Activated CD4-positive, alpha-beta T cell treated with anti-CD3 and anti-CD28 coated beads for 4 hours (primary cell): Measurements from ENCODE around the gene NIPSNAP2.
"Not testable (repeated sequence)": the region's sequence is repeated elsewhere in the genome, so short reads cannot be mapped to it uniquely, and the experiment has no call there.

Source experiments
- DNase-seq, 2 donors: peaks; one replicate each; pipeline ENCODE4 v3.0.0-alpha.2; 2020

Gene NIPSNAP2

DNA sequence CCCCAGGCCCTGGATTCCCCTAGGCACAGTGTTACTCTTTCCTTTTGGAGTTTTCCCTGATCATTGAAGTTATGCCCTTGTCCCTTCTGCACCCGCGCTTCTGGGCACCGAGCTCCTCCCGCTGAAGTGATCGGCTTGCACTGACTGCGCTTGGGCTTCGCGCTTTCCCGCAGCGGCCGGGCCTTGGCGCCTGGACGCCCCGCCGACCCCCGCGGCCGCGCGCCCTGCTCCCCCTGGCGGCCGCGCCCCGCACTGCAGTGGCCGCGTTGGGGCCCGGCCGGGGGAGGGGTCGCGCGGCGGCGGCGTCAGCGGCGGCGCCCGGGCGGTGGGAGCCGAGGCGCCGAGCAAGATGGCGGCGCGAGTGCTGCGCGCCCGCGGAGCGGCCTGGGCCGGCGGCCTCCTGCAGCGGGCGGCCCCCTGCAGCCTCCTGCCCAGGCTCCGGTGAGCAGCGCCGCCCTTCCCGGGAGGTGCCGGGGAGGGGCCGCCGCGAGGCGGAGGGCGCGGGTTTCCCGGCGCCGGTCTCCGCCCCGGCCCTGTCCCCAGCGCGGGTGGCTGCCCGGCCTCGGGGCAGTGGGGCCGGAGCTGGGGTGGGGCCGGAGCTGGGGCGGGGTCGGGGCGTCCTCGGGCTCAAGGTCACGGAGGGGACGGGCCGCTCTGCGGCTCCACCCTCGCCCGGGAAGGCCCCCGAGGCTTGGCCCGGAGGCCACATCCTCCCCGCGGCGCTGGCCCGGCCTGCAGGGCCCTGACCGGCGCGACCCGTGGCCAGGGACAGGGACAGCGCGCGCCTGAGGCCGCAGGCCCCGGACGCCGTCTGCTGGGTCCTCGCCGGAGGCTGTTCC, at the start of gene NIPSNAP2:
NIPSNAP2 (plus strand) TSS at position 325 of the 839 bp plus-strand sequence; CDS start at position 350, 25 bp downstream.
- peak; percentile 52 for DNase-seq

DNA sequence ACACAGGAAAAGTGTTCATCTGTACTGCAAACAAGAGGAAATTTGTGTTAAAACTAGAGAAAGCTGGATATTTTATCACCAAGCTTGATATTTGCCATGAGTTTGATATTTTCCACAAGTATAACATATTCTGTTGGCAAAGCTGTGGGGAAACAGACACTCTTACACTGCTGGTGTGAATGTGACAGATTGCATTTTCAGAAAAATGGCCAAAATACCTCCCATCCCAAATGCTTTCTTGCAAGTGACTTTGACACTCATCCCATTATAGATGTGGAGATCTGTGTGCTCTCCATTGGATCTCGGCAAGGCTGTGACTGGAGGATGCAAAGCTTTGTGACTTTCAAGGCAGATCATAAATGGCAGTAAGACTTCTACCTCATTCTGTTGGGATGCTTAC, 46.6 kb upstream of the NIPSNAP2 start:
- DNase-seq = no peak

DNA sequence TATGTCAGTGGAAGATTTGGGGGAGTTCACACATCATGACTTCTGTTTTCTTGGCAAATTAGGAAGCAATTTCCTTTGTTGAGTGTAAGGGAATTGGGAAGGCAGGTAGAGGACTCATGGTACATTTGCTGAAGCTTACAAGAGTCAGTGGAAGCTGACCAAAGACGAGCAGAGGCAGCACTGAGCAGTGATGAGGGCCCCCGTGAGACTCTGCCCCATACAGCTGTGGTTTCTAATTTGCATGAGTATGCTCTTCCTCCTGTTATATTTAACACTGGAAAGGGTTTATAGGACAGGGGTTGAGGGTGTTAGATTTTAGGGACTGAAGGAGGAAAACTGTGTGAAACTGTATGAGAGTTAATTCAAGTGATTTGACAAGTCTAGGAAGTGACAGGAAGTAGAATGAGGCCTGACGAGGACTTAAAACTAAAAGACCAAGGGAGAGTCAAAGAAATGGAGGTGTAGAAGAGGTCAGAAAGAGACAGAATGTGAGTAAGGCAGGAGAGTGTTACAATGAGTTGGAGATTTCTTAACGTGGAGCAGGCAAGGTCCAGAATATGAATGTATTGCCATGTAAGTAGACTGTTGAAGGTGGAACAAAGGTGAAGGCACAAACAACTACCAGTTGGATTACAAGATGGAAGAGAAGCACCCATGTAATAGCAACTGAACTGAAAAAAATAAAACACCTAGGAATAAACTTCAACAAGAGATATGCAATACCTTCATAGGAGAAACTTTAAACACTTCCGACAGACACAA, 36.2 kb upstream of the NIPSNAP2 start:
- DNase-seq = no peak

DNA sequence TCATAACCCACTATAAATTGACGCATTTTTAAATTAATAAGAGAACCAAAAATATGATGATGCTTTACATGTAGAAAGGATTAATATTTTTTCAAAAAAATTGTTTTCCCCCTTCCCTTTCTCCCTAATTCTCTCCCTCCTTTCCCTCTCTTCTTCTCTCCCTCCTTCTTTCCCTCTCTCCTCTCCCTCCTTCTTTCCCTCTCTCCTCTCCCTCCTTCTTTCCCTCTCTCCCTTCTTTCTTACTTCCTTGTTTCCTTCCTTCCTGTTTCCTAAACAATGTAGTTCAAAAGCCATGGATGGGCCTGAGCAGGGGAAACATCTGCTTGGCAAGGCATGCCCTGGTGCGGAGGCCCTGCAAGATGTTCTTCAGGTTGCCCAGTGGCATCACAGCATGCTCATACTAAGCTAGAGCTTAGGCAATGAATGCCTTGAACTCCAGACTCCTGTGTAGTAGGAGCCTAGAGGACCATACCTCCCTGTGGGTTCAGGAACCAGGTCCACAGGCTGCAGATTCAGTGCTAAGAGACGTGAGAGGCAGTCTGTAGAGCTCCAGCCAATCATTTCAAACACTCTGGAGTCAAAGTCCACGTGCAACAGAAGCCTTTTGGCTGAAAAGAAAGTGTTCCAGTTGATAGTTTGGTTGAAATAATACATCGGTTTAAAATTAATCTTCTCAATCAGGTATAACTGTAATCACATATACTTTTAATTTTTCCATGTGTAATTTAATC, 32.8 kb upstream of the NIPSNAP2 start:
- DNase-seq = no peak

DNA sequence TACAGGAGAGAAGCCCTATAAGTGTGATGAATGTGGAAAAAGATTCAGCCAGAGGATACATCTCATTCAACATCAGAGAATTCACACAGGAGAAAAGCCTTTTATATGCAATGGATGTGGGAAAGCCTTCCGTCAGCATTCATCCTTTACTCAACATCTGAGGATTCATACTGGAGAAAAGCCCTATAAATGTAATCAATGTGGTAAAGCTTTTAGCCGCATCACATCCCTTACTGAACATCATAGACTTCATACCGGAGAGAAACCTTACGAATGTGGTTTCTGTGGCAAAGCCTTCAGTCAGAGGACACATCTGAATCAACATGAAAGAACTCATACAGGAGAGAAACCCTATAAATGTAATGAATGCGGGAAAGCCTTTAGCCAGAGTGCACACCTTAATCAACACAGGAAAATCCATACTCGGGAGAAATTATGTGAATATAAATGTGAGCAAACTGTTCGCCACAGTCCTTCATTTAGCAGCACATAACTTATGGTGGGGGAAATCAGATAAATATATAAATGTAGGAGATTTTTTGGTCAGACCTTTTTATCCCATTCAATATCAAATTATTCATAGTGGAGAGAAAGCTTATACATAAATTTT, 24.8 kb upstream of the NIPSNAP2 start:
- DNase-seq = no peak

DNA sequence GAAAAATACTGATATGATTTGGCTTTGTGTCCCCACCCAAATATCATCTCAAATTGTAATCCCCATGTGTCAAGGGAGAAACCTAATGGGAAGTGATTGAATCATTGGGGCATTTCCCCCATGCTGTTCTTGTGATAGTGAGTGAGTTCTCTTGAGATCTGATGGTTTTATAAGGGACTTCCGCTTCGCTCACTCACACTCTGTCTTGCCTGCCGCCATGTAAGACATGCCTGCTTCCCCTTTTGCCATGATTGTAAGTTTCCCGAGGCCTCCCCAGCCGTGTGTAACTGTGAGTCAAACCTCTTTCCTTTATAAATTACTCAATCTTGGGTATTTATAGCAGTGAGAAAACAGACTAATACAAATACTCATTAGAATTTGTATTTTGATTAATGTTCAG, 17.8 kb upstream of the NIPSNAP2 start:
- DNase-seq = no peak

DNA sequence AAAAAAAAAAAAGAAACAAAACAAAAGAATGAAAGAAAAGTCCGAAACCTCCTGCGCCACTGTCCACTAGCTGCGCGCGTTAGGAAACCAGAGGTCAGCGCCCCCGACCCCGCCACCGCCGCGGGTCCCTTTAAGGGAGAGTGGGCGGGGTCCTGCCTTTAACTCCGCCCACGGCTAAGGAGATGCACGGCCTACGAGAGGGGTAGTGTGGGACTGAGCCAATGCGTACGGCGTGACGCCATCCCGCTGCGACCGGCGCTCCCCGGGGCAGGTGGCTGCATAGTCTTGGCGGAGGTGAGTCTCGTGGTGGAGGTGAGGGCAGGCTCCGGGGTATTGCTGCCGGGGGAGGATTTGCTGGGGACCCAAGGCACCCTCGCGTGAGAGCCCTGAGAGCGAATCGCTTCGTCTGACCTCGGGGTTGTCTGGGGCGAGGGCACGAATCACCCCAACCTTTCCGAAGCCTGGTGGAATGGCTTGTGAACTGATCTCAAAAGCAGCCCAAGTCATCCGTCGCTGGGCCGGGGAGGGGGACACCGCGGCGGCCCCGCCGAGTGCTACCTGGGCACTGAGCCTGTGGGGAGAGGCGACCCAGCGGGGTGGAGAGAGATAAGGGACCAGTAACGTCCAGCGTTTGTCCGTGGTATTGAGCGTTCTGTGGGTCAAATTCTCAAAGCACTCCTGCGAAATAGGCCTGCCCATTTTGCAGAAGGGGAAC, 12.6 kb upstream of the NIPSNAP2 start, which contains the start of gene MRPS17:
MRPS17 (plus strand) TSS at position 241 of the 715 bp plus-strand sequence. CDS start 1,319 bp downstream, outside the sequence.
- DNase-seq = peak; percentile 91 to 92

DNA sequence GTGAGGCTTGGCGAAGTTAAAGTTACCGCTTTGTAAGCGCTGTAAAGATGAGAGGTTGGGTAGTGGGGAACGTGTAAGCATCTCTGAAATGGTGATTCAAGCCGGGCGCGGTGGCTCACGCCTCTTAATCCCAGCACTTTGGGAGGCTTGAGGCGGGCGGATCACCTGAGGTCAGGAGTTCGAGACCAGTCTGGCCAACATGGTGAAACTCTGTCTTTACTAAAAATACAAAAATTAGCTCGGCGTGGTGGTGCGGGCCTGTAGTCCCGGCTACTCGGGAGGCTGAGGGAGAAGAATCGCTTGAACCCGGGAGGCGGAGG, 12.1 kb upstream of the NIPSNAP2 start:
- DNase-seq = not testable (repeated sequence)

DNA sequence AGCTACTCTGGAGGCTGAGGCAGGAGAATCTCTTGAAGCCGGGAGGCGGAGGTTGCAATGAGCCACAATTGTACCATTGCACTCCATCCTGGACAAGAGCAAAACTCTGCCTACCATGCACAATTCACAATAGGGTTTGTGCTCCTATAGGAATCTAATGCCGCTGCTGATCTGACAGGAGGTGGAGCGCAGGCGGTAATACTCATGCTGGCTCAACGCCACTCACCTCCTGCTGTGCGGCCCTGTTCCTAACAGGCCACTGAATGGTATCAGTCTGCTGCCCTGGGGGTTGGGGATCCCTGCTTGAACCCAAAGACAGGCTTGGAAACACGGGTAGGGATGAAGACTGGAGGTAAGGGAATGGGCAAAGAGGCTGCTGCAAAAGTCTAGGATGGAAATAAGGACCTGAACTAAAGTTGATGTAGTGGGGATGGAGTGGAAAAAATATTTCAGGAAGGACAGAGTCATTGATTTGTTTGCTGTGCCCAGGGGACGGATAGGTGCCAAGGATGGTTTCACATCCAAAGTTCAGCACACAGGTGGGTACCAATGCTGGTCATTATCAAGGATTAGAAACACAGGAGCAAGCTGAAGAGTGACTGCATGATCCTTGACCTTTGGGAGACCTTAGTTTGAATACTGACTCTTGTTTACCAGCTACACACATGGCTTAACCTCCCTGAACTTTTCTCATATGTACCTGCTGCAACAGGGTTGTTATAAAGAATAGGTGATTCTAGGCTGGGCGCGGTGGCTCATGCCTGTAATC, 10.5 kb upstream of the NIPSNAP2 start:
- DNase-seq = no peak

DNA sequence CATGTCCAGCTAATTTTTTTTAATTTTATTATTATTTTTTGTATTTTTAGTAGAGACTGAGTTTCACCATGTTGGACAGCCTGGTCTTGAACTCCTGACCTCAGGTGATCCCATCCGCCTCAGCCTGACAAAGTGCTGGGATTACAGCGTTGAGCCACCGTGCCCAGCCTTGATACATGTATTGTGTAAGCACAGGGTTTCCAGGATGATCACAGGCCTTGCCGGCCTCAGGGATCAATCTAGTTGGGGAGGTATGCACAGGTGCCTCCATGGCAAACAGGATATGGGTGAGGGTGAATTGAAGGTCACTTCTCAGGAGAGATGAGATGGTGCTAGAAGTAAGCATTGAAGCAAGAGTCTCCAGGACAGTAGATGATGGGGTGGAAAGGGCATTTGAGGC, 7.2 kb upstream of the NIPSNAP2 start:
- no peak for DNase-seq

DNA sequence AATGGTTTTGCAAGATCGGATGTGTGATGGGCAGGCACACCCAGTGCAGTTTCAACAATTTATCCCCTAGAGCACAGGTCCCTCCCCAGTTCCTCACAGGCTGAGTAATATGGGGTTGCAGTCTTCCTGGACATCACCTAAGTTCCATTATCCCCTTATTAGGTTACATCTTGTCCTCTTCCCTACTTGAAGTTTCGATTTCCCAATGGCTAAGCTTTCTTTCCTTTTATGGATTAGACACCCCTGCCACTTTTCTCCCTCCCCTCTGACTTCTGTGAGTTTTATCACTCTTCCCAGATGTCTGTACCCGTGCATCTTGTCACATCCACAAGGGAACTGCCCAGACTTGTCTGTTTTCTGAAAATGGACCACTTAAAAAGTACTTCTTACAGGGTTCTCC, 2.4 kb upstream of the NIPSNAP2 start:
- no peak for DNase-seq

DNA sequence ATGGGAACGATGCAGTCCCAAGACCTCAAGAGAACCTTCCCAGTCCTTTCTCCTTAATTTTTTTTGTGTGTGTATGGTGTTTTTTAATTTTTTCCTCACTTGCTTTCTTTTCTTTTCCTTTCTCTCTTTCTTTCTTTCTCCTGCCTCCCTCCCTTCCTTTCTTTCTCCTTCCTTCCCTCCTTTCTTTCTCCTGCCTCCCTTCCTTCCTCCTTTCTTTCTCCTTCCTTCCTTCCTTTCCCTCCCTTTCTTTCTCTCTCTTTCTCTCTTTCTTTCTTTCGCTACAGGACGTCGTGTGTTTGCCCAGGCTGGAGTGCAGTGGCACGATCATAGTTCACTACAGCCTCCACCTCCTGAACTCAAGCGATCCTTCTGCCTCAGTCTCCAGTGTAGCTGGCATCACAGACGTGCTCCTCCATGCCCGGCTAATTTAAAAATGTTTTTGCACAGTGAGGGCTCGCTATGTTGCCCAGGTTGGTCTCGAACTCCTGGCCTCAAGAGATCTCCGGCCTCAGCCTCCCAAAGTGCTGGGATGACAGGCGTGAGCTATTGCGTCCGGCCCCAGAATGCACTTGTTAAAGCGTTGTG, 709 bp upstream of the NIPSNAP2 start:
- DNase-seq = no peak

DNA sequence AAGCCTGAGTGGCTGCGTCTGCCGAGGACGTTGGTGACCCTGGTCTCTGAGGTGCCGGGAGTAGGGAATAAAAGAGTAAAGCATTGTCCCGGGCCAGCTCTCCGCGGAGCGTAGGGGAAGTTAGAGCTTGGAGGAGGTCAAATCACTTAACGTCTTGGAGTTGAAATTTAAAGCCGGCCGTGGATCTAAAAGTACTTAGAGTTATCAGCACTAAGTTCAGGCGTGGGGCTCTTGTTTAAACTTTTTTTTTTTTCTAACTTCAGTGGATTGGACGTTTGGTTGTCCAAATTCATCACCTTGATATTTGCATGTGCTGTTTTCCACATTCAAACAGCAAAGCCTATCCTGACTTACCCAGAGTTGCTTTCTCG, 700 bp downstream of the NIPSNAP2 start:
- peak in 1 of 2 donors; percentile 18 for DNase-seq

DNA sequence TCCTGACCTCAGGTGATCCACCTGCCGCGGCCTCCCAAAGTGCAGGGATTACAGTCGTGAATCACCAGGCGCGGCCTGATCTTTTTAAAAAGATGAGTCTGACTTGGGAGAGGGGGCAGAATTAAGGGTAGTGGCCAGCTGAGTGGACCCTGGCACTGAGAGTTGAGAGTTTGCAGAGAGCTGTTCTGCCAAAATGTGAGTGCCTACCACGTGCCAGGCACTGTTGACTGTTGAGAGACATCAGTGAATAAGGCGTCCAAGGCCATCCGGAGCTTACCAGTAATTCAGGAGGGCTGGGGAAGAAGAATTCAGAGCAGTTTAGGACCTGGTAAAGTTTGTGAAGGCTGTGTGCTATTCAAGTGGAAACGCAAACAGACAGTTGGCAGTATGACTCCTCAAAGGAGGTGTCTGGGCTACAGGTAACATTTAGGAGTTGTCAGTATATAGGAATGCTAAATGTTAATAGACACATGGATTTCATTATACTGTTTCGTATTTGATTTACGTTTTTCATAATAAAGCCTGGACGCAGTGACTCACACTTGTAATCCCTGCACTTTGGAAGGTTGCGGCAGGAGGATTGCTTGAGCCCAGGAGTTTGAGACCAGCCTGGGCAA, 1.5 kb downstream of the NIPSNAP2 start:
- DNase-seq = no peak

DNA sequence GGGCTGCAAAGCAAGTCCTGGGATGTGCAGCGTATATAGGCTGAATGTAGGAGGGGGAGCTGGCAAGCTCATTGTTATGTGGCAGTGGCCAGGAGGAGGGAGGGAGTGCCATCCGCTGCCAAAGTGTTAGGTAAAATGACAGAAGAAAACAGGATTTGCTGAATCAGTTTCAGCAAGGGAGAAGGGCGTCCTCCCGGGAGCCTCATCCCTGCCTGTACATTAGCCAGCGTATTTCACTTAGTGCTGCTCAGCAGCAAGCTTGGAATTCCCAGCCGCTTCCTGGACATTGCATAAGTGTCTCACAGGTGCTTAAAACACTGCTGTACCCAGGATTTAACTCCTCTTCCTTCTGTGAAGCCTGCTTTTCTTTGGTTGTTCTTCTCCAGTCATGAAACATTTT, 2.5 kb downstream of the NIPSNAP2 start:
- no peak for DNase-seq

DNA sequence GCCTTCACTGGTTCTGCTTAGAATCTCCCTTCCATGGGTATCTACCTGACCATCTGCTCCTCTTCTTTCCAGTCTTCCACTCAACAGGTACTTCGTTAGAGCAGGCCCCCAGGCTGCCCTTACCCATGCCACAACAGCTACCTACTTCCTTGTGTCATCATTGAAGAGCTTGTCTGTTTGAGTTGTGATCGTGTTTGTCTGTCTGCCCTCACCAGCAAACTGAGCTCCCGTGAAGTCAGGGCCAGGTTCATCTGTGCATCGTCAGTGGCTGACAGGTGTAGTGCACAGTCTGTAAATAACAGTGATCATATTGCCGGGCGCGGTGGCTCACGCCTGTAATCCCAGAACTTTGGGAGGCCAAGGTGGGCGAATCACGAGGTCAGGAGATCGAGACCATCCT, 5.0 kb downstream of the NIPSNAP2 start:
- no peak for DNase-seq

DNA sequence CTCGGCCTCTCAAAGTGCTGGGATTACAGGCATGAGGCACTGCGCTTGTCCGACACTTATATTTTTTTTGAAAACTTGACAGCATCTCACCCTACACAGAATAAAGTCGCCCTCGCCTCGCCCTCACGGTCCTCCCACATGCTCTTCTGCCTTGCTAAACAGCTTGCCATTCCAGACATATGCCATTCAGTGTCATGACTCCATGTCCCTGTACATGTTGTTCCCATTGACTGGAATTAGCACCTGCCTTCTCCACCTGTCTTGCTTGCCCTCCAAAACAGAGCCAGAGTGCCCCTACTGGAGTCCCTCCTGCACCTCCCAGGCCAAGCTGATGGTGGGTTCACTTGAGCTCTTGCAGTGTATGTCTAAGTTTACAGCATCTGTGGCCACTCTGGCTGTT, 6.2 kb downstream of the NIPSNAP2 start:
- DNase-seq = no peak

DNA sequence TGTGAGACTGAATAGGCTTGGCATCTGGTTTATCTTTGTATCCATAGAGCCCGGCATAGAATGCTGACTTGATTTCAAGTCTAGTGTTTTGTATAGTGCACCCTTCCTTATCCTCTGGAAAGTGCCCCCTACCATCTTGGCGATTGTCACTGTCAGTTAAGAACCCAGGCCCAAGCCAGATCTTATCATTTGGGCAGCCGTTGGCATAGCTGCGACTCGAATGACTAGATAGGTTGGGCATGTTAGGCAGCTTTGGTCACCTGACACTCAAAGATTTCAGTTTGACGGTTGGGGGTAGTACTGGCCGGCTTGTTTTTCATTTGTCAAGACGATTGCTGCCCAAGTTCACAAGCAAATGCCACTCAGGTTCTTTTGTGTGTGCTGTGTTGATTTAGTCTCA, 6.6 kb downstream of the NIPSNAP2 start:
- DNase-seq = no peak

DNA sequence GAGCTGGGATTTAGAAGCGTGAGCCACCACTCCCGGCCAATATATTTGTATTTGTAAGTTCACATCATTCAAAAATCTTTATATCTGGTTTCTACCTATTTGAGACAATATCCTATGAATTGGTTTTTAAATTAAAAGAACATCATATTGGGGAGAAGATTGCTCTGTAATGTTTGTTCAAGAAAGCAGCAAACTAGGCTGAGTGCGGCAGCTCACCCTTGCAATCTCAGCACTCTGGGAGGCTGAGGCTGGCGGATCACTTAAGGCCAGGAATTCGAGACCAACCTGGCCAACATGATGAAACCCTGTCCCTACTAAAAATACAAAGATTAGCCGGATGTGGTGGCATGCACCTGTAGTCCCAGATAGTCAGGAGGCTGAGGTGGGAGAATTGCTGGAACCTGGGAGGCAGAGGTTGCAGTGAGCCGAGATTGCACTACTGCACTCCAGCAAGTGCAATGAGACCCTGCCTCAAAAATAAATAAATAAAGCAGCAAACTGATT, 9.4 kb downstream of the NIPSNAP2 start:
- DNase-seq = no peak

DNA sequence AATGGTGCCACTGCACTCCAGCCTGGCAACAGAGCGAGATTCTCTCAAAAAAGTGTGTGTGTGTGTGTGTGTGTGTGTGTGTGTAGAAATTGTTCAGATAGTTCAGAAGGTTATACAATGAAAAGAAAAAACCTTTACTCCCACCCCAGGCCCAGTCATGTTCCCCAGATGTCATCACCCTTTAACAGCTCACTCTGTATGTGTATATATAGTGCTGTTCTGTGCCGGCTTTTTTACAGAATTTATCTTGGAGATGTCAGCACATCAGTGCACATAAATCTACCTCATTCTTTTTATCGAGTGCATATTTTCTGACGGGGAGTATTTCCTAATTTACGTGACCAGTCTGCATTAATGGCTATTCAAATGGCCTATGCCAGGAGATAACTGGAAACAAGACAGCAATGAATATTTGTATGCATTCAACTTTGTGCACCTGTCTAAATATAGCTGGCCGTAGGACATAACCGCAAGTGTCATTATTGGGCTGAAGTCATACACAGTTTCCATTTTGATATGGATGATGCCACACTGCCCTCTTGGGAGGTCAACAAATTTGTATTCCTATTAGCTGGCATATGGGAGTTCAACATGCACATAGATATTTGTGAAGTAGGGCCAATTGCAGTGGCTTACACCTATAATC, 11.7 kb downstream of the NIPSNAP2 start:
- DNase-seq = no peak
